Natural killer cell treated with Interleukin-12 subunit alpha and Interleukin-12 subunit beta and Interleukin-15 and Interleukin-18, amount 100 ng/mL, for 72 hours (primary cell): ENCODE data around the gene DLX3. TPM values are rescaled to one million over a fixed set of nuclear protein-coding genes. Genes with fewer than 3 reads are reported as not detected.

ENCODE experiments used
- ATAC-seq, 2 donors: fragments of 150-1000 bp; cut with Tn5 transposase in 1 of 2; sonication (Bioruptor Pico), chemical (Tn5 transposase) in 1 of 2; 2 replicates each; pipeline ENCODE4 v1.10.0; 2021
- DNase-seq: peaks from one replicate; pipeline ENCODE4 v3.0.0; 2022; ENCODE audit warnings: low spot score
- H3K27ac Mint-ChIP-seq, 2 donors: 1 replicate in 1 of 2; 2 replicates in 1 of 2; pipeline ENCODE4 v1.8.0; 2022; ENCODE audit warnings: mixed read lengths in 2 of 2, mild to moderate bottlenecking in 1 of 2, moderate library complexity in 1 of 2
- H3K27me3 Mint-ChIP-seq, 2 donors: 1 replicate in 1 of 2; 2 replicates in 1 of 2; pipeline ENCODE4 v1.8.0; 2022; ENCODE audit warnings: mixed read lengths in 2 of 2
- H3K36me3 Mint-ChIP-seq: one replicate; pipeline ENCODE4 v1.8.0; 2022; ENCODE audit warnings: mixed read lengths
- H3K4me1 Mint-ChIP-seq, 2 donors: 1 replicate in 1 of 2; 2 replicates in 1 of 2; pipeline ENCODE4 v1.8.0; 2022; ENCODE audit warnings: low read depth in 2 of 2, mixed read lengths in 2 of 2, mild to moderate bottlenecking in 1 of 2
- H3K4me3 Mint-ChIP-seq: one replicate; pipeline ENCODE4 v1.8.0; 2022; ENCODE audit warnings: mixed read lengths
- H3K9me3 Mint-ChIP-seq: 2 replicates; pipeline ENCODE4 v1.8.0; 2022; ENCODE audit warnings: mixed read lengths
- total RNA-seq, 2 donors: library from RNA; stranded (reverse); gene quantifications; one replicate each; pipeline ENCODE4 v1.2.3, GENCODE V29; 2022

Gene DLX3
- total RNA-seq, 2 donors from 2014 or later: not detected

DNA sequence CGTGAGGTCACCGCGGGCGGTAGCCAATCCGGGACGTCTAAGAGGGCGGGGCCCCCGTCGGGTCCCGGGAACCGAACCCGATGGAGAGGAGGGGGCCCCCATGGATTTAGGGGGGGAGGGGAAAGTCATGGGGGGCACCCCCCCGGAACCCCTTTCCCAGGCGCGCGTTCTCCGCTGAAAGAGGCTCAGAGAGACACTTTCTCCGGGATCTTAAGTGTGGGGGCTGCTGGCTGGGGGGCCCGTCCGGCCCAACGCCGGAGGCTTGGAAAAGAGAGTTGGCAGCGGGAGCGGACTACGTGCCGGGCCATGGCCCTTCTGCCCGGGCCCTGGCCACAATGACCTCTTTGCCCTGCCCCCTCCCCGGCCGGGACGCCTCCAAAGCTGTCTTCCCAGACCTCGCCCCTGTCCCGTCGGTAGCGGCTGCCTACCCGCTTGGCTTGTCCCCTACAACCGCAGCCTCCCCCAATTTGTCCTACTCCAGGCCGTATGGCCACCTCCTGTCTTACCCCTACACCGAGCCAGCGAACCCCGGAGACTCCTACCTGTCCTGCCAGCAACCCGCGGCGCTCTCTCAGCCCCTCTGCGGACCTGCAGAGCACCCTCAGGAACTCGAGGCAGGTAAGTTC lies 25.8 kb downstream of the DLX3 start, which contains the start of gene DLX4:
Gene DLX4 (plus strand): TSS at position 57 of the 626 bp plus-strand sequence. CDS start 279 bp downstream, at position 336.
- H3K27me3 Mint-ChIP-seq: peaks cover 59 to 64% of the 10 kb centered on the region in 2 donors
- H3K9me3 Mint-ChIP-seq: no peaks in the 10 kb centered on the region
- ATAC-seq (no peak), DNase-seq (peak; percentile 75)
- H3K4me1 Mint-ChIP-seq: peaks cover 26 to 44% of the 10 kb centered on the region in 2 donors
- no peaks in the 10 kb centered on the region for H3K36me3 Mint-ChIP-seq
- H3K4me3 Mint-ChIP-seq: peak within 1 kb of the TSS; percentile 88
- peak within 1 kb of the TSS in 1 of 2 donors; percentile 56 for H3K27ac Mint-ChIP-seq

DNA sequence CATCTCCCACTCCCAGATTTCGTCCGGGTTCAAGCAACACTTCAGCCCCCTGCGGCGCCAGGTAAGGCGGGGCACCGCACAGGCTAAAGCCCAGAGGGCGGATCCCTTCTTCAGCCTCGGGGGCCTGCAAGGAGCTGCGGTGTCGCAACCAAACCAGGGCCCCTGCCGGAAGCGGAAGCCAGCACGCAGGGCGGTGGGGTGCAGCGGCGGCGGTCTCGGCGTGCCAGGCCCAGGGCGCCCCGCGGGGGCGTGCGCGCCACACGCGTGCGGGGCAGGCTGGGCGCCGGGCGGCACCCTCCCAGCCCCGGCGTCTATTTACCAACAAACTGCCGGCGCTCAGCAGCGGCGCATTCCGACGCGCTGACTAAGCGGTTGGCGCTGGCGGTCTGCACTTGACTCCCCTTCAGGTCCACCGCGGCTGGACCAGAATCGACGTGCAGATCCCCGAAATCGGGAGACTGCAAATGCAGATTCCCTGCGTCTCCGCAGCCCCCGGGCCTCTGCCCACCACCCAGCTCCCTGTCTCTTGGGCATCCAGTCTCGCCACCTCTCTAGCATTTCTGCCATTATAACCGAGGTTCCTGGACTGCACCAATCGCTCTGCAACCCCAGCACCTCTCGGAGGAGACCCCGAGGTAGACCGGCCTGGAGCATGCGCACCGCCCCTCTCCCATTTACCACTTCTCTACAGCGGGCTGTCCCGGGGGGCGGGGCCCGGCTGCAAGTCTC lies 26.5 kb downstream of the DLX3 start:
- Mint-ChIP-seq H3K27ac (peak overlapping the region in 1 of 2 donors; percentile 56), H3K4me1 (peaks cover 31 to 48% of the 10 kb centered on the region in 2 donors), H3K36me3 (no peaks in the 10 kb centered on the region), H3K4me3 (peak overlapping the region; percentile 88), H3K27me3 (peaks cover 60 to 66% of the 10 kb centered on the region in 2 donors), H3K9me3 (no peaks in the 10 kb centered on the region)
- DNase-seq: peak; percentile 81
- peak; percentile 86 to 90 for ATAC-seq

DNA sequence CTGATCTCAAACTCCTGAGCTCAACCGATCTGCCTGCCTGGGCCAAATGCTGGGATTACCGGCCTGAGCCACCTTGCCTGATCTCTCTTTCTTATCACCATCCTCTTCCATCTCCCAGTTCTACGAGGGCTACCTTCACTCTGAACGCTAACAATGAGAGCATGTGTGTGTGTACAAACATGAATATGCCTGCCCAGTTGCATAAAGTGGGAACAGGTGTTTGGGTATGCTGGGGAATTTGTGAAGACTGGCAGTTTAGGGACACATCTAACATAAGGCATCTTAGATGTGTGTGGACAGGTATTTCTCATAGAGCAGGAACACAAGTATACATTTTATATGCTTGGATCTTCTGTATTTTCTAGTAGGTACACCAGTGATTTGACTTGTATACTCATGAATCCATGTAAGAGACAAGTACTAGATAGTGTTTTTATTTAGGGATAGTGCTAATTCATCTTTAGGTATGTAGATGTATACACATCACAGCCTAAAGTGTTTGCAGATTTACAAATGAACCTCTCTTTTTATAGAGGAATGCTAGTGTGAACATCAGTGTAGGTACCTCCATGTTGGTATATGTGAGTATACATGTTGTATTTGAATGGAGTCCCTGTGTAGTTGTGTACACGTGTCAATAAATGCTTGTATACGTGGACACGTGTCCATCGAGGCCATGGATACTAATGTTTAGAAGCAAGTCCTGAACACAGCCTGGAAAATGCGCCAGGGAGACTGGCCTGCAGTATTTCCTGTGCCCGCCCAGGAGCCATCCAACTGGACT lies 27.2 kb downstream of the DLX3 start:
- Mint-ChIP-seq H3K9me3 (no peaks in the 10 kb centered on the region), H3K4me3 (peak overlapping the region; percentile 88), H3K36me3 (no peaks in the 10 kb centered on the region), H3K4me1 (peaks cover 34 to 51% of the 10 kb centered on the region in 2 donors), H3K27me3 (peaks cover 65% of the 10 kb centered on the region in 2 donors), H3K27ac (no peak overlapping the region)
- no peak for DNase-seq
- ATAC-seq: no peak

DNA sequence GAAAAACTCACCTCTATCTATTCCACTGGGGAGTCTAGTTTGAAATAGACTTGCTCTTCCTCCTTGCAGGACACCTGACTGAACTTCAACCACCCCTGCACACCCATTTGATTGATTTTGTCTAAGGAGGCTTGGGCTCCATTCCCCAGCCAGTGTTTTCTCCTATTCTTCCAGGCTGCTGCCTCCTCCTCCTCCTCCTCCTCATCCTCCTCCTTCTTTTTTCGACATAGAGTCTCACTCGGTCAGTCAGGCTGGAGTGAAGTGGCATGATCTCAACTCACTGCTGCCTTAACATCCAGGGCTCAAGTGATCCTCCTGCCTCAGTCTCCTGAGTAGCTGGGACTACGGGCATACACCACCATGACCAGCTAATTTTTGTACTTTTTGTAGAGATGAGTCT lies 27.8 kb downstream of the DLX3 start:
- Mint-ChIP-seq H3K4me3 (no peak overlapping the region), H3K36me3 (no peaks in the 10 kb centered on the region), H3K4me1 (peaks cover 34 to 51% of the 10 kb centered on the region in 2 donors), H3K9me3 (no peaks in the 10 kb centered on the region), H3K27ac (no peak overlapping the region), H3K27me3 (peaks cover 65% of the 10 kb centered on the region in 2 donors)
- ATAC-seq (no peak), DNase-seq (no peak)

DNA sequence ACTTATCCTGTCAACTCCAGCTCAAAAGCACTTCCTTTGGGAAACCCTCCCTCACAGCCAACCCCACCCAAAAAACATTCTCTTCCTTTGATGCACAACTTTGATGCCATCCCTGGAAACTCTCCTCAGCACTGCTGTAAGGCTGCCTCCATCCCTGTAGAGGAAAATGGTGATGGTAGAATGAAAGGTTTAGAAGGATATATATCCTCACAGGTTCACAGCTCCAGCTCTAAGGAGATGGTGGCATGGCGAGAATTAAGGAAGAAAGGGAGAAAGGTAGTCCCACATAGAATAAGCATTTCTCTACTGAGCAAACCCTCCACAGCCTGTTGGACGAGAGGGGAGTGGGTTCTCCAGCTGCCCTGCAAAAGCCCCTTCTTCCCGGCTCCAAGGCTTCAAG lies 28.3 kb downstream of the DLX3 start:
- DNase-seq (no peak), ATAC-seq (no peak)
- Mint-ChIP-seq H3K36me3 (no peaks in the 10 kb centered on the region), H3K27me3 (peaks cover 64 to 65% of the 10 kb centered on the region in 2 donors), H3K4me3 (no peak overlapping the region), H3K4me1 (peaks cover 34 to 51% of the 10 kb centered on the region in 2 donors), H3K9me3 (no peaks in the 10 kb centered on the region), H3K27ac (no peak overlapping the region)

DNA sequence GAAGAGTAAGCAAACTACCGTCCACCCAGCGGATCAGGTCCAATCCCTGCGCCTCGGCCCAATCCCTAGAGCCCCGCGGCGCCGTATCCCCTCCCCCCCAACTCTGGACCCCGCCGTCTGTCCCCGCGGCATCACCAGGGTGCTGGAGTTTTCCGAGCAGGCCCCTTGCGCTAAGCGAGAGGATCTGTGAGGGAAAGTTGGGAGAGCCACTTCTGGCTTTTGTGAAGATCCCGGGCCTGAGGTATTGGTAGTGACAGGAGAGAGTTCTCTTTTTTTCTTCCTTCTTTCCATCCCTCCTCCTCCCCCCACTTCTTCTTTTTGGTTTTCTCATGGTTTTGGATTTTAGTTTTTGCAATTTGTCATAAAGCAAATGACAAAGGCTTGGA lies 29.5 kb downstream of the DLX3 start:
- H3K4me3 Mint-ChIP-seq: peak overlapping the region; percentile 28
- DNase-seq: no peak
- no peaks in the 10 kb centered on the region for H3K9me3 Mint-ChIP-seq
- peaks cover 34 to 39% of the 10 kb centered on the region in 2 donors for H3K4me1 Mint-ChIP-seq
- no peak overlapping the region for H3K27ac Mint-ChIP-seq
- ATAC-seq: no peak
- peaks cover 55 to 59% of the 10 kb centered on the region in 2 donors for H3K27me3 Mint-ChIP-seq
- no peaks in the 10 kb centered on the region for H3K36me3 Mint-ChIP-seq

DNA sequence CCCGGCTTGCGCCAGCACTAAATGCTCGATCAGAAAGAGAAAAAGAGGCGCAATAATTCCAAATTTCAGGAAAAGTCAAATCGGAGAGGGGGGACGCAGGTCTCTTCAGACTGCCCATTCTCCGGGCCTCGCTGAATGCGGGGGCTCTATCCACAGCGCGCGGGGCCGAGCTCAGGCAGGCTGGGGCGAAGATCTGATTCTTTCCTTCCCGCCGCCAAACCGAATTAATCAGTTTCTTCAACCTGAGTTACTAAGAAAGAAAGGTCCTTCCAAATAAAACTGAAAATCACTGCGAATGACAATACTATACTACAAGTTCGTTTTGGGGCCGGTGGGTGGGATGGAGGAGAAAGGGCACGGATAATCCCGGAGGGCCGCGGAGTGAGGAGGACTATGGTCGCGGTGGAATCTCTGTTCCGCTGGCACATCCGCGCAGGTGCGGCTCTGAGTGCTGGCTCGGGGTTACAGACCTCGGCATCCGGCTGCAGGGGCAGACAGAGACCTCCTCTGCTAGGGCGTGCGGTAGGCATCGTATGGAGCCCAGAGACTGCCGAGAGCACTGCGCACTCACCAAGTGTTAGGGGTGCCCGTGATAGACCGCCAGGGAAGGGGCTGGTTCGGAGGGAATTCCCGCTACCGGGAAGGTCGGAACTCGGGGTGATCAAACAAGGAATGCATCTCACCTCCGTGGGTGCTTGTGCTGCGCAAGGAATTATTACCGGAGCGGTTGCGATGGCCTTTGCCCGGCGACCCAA lies 30.1 kb downstream of the DLX3 start:
- Mint-ChIP-seq H3K4me3 (no peak overlapping the region), H3K27ac (no peak overlapping the region), H3K9me3 (no peaks in the 10 kb centered on the region), H3K4me1 (peaks cover 34 to 36% of the 10 kb centered on the region in 2 donors), H3K27me3 (peaks cover 49 to 54% of the 10 kb centered on the region in 2 donors), H3K36me3 (no peaks in the 10 kb centered on the region)
- DNase-seq: no peak
- no peak for ATAC-seq

DNA sequence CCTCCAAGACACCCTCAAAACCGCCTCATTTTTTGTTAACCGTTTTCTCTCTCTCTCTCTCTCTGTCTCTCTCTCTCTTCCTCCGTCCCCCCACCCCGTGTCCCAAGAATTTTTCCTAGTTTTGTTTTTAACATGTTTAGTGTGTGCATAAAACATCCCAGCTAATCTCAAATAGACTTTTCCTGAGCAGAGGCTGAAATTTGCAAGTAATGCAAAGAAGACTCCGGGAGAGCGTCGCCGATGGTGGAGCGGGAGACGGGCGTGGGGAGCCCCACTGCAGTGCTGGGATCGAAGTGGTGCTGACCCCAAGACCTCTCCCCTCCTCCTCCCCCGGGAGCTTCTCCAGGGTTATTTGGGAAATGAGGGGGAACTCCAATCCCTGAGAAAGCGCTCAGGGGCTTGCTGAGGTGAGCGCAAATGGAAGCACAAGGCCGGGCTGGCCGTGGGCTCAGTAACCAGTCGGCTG lies 30.7 kb downstream of the DLX3 start:
- ATAC-seq (no peak), DNase-seq (no peak)
- Mint-ChIP-seq H3K9me3 (no peaks in the 10 kb centered on the region), H3K4me1 (peaks cover 30 to 33% of the 10 kb centered on the region in 2 donors), H3K4me3 (peak overlapping the region; percentile 15), H3K36me3 (no peaks in the 10 kb centered on the region), H3K27ac (no peak overlapping the region), H3K27me3 (peaks cover 49 to 54% of the 10 kb centered on the region in 2 donors)

DNA sequence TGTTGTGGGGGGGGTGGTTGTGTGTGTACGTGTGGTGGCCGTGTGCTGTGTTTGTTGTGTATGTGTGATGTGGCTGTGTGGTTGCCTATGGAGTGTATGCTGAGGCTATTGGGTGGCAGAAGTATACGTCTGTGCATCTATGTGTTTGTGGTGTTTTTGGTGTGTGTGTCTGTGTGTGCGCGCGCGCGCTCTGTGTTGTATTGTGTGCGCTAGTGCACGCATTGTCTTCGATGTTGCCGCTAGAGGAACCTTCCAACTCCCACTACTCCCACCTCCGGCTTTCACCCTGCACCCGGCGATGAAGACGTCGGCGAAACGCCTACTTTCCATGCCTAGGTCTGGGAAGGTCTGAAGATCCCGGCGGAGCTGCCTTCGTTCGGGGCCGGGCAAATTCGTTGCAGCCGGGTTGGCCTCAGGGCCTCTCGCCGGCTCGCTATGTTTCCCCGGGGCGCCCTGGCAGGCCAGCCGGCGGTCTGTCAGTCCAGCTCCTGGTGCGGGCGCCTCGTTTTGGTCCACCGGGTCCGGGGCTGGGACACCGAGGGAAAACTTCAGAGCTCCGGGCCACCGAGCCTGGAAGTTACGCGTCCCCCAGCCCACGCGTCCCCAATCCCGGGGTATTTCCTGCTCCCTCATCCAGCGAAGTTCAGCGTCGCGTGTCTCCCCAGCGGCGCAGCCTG lies 31.3 kb downstream of the DLX3 start:
- DNase-seq (no peak), ATAC-seq (no peak)
- Mint-ChIP-seq H3K27me3 (peaks cover 49 to 53% of the 10 kb centered on the region in 2 donors), H3K4me3 (peak overlapping the region; percentile 15), H3K9me3 (no peaks in the 10 kb centered on the region), H3K27ac (no peak overlapping the region), H3K36me3 (no peaks in the 10 kb centered on the region), H3K4me1 (peaks cover 26 to 29% of the 10 kb centered on the region in 2 donors)

DNA sequence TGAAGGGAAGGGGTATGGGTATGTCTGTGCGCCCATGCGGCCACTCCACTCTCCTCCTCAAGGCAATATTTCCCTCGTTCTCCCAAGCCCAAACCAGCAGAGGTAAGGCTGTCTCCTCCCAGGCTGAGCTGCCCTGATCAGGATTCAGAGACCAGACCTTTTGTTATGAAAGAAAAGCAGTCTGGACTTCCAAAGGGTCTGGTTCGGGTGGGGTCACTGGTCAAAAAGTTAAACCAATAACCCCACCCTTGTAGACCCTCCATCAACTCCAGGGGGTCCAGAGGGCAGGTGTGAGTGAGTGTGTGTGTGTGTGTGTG lies 31.8 kb downstream of the DLX3 start:
- Mint-ChIP-seq H3K4me3 (no peak overlapping the region), H3K27ac (no peak overlapping the region), H3K27me3 (peaks cover 49 to 53% of the 10 kb centered on the region in 2 donors), H3K36me3 (no peaks in the 10 kb centered on the region), H3K4me1 (peaks cover 26 to 28% of the 10 kb centered on the region in 2 donors), H3K9me3 (no peaks in the 10 kb centered on the region)
- DNase-seq (no peak), ATAC-seq (no peak)

DNA sequence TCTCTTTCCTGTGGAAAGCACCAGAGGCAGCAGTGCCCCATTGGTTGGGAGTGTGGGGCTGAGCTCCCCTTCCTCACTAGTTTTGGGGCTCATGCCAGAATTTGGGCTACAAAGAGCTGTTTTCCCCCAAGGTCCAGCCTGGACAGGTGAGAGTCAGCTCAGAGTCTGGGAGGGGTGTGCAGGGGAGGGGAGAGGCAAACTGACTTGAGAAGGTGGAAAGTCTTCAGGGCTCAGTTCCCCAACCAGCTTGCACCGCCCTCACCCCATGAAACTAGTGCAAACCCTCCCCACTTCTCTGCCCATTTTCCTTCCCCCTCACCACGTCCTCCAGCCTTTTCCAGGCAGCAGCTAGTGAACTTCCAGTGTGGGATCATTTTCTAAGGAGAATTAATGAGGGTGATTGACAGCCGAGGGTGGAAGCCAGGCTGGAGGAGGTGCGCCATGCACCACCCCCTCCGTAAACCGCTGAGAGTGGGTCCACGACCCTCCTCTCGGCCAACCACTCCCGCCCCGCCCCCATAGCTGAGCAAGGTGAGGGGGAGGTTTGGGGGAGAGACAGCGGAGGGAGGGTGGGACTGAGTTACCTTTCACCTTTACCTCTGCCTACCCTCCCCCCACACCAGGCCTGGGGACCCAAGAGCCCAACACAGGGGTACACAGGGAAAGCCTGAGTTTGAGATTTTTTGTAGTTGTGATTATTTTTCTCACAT lies 32.3 kb downstream of the DLX3 start:
- H3K4me3 Mint-ChIP-seq: no peak overlapping the region
- H3K27ac Mint-ChIP-seq: no peak overlapping the region
- no peaks in the 10 kb centered on the region for H3K9me3 Mint-ChIP-seq
- H3K4me1 Mint-ChIP-seq: peaks cover 22 to 24% of the 10 kb centered on the region in 2 donors
- H3K27me3 Mint-ChIP-seq: peaks cover 47 to 50% of the 10 kb centered on the region in 2 donors
- DNase-seq: no peak
- no peaks in the 10 kb centered on the region for H3K36me3 Mint-ChIP-seq
- ATAC-seq: no peak

DNA sequence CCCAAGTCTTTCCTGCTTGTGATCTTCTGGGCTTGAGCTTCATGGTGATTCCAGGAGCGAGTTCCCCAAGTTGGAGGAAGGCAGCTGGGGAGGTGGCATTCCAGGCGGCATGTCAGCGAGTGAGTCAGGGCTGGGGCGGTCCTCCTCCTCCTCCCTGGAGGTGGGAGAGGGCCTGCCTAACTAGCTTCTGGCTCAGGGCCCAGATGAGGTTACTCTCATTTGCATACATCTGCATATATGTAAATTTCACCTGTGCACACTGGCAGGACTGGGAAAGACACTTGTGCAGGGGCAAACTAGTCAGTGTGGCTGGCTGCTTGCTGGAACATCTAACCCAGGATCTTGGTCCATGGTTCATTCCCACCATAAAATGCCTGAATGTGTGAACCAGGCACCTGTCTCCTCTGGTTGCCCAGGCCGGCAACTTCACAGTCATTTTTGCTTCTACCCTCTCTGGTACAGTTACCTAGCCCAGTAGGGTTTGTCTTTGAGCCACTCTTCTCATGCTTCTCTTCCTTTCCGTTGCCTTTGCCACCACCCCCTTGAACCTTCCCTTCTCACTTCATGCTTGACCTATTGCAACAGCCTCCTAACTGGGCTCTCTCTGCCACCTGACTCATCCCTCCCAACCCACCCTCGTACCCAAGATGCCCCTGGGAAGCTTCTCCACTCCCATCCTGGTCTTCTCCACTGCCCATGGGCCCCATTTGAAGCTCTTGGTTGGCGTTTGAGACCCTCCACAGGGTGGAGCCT lies 35.7 kb downstream of the DLX3 start:
- H3K4me1 Mint-ChIP-seq: peaks cover 9 to 10% of the 10 kb centered on the region in 2 donors
- H3K27me3 Mint-ChIP-seq: peaks cover 13 to 28% of the 10 kb centered on the region in 2 donors
- H3K27ac Mint-ChIP-seq: no peak overlapping the region
- DNase-seq: no peak
- H3K36me3 Mint-ChIP-seq: no peaks in the 10 kb centered on the region
- no peak overlapping the region for H3K4me3 Mint-ChIP-seq
- ATAC-seq: no peak
- no peaks in the 10 kb centered on the region for H3K9me3 Mint-ChIP-seq
